GM12872 (cell line): ENCODE results near the gene PDE2A.

Source experiments
- CTCF ChIP-seq: IDR thresholded peaks from 3 replicates; pipeline ENCODE4 v1.5.1; 2011; ENCODE audit warnings: low read depth, mild to moderate bottlenecking, low read length, moderate library complexity; ENCODE audit not compliant: insufficient read depth

Gene PDE2A

GRCh38 chr11:72661486-72661885, 12.7 kb downstream of the PDE2A start:
- TF ChIP-seq CTCF = no peak

- TF ChIP-seq CTCF = no peak
These were observed 15.1 kb downstream of the PDE2A start for GRCh38 chr11:72658989-72659640.

GRCh38 chr11:72657411-72658100, 16.7 kb downstream of the PDE2A start:
- no peak for TF ChIP-seq CTCF

- TF ChIP-seq CTCF = no peak
These were observed 18.2 kb downstream of the PDE2A start for GRCh38 chr11:72655896-72656464.

GRCh38 chr11:72655014-72655413, 19.2 kb downstream of the PDE2A start:
- no peak for TF ChIP-seq CTCF

- TF ChIP-seq CTCF = no peak
These were observed 20.6 kb downstream of the PDE2A start for GRCh38 chr11:72653649-72654048.

- TF ChIP-seq CTCF = no peak
These were observed 21.2 kb downstream of the PDE2A start for GRCh38 chr11:72652873-72653630.
